Superior temporal gyrus (tissue), 1 donor: Measurements from ENCODE around the gene SERPINB7.

Source experiments
- DNase-seq: peaks from one replicate; pipeline ENCODE4 v3.0.0-alpha.2; 2016; ENCODE audit errors: extremely low spot score

The SERPINB7 gene

DNA sequence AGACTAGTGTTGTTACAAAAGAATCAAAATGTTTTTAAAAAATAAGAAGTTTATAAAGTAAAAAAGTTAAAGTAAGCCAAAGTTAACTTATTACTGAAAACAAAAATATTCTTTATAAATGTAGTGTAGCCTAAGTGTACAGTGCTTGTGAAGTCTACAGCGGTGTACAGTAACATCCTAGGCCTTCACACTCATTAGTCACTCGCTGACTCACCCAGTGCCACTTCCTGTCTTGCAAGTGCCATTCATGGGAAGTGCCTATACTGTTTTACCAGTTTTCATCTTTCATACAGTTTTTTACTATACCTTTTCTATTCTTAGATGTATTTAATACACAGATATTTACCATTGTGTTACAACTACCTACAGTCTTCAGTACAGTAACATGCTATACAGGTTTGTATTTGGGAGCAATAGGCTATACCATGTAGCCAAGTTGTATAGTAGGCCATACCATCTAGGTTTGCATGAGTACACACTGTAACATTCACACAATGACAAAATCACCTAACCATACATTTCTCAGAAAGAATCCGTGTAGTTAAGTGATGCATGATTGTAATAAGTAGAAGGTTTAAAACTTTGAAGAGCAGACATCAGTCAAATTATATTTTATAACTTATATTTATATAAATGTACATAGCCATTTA is 13.4 kb downstream of the SERPINB7 start:
- DNase-seq: no peak

DNA sequence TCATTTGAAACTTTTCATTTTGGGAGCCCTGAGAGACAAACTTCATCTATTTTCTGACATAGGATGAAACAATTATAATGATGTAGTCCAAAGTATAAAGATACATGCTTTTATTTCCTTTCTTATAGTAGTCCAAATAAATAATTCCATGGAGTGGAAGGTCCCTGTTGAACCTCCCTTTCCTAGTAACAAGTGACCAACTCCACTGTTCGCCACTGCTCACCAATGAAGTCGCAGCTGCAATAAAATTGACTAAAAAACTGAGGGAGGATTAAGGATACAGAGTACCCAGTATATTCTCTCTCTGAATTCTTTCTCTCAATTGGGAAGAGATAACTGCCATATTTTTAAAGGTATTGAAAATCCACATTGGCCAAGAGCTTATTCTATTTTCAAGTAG is 14.1 kb downstream of the SERPINB7 start:
- DNase-seq: no peak

DNA sequence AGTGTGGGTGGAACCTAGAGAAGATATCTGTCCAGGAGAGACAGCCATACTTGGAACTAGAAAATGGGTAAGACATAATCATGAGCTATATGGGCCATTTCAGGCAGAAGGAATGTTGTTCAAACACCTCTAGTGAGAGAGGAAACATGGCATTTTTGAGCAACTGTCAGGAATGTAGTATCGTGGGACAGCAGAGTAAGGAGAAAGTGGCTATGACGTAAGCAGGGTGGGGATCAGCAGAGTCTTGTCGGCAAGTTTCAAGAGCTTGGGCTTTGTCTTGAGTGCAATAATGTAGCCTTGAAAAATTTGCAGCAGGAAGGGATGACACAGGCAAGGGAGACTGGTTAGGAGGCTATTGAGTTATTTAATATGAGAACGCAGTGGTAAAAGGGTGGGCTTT is 20.4 kb downstream of the SERPINB7 start:
- DNase-seq: no peak

DNA sequence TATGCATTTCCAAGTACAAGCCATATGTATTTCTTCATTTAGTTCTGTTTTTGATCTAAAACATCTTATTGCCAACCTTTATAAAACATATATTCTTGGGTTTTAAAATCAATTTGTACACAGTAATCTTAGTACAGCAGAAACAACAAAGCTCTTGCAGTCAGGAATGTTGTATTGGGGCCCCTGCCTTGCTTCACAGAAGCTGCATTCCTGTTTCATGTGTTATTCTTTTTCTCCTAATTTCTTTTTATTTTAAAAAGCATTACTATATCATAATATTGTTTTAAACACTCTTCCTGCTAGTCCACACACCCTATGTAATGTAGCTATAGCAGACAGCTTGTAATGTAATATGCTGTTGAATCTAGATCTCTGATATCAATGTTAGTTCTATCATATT is 24.0 kb downstream of the SERPINB7 start:
- DNase-seq: no peak

DNA sequence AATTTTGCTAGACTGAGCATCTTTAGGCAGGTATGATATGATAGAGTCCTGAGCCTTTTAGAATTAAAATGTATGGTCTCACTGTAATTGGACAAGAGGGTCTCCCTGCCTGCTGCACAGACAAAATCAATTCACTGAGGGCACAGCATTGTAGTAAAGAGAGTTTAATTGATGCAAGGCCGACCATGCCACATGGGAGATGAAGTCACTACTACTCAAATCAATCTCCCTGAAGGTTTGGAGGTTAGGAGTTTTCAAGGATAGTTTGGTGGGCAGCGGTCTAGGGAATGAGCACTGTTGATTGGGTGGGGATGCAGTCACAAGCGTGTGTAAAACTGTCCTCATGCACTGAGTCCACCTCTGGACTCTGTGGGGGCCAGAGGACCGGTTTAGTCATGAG is 26.1 kb downstream of the SERPINB7 start:
- DNase-seq: no peak

DNA sequence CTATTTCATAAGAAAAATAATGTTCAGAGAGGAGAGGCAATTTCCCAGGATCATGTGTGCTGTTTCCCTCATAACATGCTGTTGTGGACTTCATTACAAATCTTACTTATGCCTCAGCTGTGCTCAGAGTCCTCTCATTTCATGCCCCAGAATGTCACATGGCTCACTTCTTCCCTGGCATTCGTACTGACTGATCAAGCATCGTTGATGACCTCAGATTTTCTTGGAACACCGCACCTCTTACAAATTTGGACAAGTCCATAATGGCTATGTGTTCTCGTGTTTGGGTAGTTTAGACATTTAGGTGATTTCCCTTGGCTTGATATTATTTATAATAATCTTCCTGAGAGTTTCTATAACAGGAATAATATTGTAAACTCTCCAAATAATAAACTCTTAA is 32.9 kb downstream of the SERPINB7 start:
- DNase-seq: no peak

DNA sequence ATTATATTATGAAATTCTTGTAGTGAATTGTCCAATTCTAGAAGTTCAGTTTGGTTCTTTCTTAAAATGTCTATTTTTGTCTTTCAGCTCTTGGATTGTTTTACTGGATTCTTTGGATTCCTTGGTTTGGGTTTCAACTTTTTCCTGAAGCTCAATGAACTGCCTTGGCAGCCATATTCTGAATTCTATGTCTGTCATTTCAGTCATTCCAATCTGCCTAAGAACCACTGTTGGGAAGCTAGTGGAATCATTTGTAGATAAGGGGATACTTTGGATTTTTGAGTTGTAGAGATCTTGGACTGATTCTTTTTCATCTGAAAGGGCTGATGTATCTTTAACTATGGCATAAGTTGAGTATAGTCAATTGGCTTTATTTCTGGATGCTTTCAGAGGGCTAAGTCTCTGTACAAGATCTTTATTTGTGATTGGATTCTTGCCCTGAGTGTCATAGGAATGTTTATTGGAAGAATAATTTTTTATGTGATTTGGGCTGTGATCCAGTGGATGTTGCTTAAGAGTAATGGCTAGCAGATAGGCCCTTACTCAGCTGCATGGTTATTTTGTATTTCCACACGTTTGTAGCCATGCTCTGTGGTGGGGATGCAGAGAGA is 42.3 kb downstream of the SERPINB7 start:
- no peak for DNase-seq

DNA sequence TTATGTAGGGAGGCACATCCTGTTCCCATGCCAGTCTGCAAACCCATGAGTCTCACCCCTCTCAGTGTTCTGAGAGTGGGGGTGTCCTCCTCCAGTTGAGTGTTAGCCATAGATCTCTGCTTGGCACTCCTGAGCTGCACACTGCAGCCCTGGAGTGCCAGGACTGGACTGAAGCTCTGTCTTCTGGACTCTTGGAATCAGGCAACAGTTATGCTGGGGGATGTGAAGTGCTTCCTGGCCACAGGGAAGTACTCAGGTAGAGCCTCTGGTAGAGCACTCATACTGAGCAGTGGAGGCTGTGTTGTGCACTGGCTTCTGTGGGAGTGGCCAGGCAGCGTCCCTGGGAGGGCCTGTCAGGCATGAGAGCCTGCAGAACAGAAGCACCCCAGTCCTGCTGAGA is 43.0 kb downstream of the SERPINB7 start:
- DNase-seq: no peak

DNA sequence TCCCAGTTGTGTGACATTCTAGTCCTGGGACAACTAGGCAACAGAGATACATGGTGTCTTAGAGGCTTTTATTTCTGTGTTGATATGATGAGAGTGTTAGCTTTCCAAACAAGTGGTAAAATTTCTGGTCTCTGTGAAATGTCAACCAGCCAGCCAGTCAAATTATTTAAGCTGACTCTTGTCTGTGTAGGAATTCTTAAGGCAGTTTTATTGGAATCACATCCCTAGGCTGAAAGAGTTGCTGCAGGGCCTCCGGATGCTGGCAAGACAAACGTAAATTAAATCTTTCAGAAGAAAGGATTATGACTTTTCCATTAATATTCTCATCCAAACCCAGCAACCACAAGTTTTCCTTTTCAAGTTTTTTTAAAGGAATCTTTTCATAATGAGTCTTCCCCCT is 44.6 kb downstream of the SERPINB7 start:
- no peak for DNase-seq

DNA sequence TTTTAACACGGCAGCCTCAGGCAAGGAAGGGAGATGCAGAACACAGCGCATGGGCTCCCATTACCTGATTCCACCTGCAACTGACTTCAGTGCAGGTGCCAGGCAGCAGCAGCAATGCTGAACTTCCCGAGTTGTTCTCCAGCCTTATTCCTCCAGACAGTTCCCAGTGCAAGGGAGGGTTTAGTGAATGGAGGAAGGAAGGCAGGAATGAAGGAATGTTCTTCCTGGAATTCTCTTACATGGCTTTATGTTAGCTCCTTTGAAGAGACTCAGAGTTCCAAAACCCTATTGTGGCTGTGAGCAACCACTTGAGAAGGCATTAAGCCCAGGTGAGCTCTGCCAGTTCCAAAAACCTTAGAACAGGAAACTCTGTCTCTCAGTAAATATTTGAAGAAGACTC is 45.5 kb downstream of the SERPINB7 start:
- no peak for DNase-seq

DNA sequence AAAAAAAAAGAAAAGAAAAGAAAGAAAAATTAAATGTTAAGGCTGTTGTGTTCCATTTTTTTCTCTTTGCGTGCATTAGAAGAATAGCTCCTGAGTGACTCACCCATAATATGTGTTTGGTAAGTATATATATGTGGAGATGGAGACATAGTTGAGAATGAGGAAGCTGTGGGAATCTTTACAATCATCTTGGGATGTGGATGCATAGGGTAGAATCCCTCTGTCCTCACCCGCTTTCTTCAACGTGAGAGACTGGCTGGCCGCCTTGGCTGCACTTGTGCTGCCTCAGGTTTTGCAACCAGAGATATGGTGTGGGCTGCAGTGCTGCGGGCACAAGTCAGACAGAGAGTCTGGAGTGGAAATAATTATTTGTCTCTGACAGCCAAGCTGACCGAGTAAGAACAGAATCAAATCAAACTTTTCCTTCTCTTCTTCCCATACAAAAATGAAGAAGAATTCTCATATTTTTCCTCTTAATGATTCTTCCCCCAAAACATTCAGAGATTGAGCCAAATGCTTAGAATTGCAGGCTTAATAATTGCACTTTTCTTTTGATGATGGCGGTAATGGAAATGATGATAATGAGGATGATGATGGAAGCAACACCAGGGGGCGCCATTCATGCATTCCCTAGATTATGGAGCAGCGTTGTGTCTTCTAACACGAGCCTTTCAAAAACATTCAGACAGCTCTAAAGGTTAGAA is 48.5 kb downstream of the SERPINB7 start:
- peak; percentile 56 for DNase-seq

DNA sequence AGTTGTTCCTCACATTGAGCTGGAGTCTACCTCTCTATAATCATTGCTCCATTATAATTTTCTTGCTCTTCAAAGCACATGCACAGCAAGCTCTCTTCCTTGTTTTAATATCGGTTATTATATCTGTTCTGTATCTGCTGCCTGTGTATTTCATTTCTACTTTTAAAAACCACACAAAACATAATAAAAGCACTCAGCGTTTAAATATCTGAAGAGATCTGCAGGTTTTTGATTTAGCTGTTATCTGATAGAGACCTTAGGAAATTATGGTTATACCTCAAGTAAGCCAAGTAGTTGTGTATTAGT is 49.0 kb downstream of the SERPINB7 start:
- no peak for DNase-seq

DNA sequence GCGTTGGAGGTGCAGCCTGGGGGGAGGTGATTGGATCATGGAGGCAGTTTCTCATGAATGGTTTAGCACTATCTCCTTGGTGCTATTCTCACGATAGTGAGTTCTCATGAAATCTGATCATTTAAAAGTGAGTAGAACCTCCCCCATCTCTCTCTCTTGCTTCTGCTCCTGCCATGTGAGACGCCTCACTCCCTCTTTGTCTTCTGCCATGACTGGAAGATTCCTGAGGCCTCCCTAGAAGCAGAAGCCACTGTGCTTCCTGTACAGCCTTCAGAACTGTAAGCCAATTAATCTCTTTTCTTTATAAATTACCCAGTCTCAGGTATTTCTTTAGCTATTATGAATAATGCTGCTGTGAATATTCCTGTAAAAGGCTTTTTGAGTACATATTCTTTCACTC is 52.9 kb downstream of the SERPINB7 start:
- DNase-seq: no peak

DNA sequence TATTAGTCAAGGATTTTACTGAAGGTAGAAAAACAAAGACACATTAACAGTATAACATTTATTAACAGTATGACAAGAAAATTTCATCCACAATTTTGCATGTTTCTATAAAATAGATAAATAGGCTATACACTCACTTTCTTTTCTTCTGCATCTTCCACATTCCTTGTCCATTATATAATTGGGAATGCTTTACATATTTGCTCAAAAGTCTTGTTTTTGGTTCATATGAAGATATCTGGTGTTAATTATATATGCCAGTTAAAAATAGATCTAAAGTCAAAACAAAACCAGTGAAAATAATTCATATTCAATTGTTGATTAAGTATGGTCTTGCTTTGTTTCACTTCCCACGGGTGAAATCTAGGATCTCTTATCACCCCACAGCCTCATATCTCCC is 53.4 kb downstream of the SERPINB7 start:
- DNase-seq: no peak

DNA sequence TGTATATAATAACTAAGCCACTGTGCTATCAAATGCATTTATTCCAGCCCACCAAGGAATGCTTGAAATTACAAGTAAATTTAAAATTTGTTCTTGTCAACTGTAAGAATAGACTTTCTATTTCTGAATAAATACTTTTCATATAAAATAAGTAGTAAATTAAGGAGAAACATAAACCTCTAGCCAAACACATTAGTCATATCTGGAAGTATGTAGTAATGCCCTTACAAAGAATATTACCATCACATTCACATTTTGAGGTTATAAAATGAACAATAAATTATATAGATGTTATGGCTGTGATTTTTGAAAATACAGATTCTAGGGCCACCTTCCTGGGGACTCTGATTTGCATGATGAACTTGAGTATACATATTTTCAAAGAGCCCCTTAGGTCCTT is 54.7 kb downstream of the SERPINB7 start:
- DNase-seq: no peak

DNA sequence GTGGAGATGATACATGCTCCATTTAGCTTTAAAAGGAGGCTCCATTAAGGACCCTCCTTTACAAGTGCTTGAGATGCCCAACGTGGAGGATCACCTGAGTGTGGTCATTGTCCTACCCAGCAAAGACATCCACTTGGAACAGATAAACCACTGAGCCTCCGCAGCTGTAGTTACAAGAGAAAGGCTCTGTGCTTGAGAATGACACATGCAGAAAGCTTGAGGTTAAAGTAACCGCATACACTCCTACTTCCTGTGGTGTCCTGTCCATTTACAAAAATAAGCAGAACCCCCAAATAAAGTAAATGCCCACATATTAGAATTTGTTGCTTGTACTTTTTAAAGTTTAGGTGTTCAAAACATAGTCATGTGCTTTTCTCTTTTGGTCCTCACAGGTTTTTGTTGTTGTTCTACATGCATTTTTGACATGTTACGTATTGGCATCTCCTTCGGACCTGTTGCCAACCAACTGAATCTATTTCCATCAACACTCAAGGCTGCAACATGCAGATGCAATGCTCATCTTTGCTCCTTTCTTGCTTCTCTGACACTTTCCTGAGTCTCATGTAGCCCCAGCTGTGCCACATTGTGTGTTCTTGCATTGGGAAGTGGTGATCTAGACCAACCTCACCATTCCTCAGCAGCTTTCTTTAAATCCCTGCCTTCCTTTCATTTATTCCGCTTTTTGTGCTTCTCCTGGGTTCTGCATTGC is 56.0 kb downstream of the SERPINB7 start:
- no peak for DNase-seq

DNA sequence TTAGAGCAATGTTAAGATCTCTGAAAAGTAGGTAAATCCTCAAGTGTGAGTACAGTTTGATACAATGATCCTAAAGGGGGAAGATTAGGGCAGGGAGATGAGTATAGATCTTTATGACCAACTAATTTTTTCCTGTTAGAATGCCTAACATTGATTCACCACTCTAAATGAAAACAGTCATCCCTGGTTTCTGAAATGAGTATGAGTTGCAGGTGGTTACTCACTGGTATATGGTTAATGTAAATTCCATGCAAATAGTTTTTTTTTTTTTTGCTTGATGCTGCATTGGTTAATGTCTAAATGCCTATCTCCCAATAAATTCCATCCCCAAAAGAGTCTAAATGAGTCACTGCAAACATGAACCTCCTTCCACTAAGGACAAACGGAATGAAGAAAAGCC is 57.3 kb downstream of the SERPINB7 start:
- DNase-seq: no peak

DNA sequence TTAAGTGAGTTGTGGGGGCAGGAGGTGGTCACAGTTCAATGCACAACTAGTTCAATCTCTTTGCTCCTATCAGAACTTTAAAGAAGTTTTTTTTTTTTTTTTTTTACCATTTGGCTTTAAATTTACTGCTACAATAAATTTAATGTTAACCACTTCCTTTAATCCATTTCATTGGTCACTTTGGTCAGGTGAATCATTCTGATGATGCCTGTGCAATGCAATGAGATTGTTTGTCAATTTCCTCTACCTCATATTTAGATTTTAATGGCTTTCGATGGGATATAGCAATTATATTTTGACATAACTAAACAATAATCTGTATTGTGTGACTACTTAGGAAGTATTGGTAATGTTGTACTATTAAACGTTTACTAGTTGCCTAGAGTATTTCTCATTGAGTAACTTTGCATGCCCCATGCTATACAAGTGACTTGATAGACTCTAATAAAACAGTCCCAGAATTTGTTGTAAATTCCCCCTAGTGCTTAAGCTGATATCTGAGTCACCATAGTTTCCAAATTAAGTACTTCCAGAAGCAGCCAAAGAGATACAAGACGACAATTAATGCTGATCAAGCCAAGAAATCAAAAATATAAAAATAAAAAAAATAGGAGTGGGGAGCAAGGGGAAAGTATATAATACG is 59.4 kb downstream of the SERPINB7 start:
- no peak for DNase-seq

DNA sequence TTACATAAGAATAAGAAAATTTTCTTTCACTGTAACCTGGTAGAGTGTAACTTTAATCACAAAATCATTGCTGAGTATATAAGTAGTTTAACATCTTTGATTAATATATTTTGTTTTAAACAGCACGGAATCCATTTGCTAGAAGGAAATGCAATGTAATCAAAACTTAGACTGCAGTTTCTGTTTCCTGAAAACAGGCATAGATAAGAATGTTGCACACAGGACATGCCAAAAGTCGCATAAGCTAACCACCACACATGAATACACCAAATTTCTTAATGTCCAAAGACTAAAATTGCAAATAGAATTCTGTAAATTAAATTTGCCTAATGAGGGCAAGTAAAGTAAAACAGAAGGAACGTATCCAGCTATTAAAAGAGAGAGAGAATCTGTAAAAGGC is 61.2 kb downstream of the SERPINB7 start:
- DNase-seq: no peak

DNA sequence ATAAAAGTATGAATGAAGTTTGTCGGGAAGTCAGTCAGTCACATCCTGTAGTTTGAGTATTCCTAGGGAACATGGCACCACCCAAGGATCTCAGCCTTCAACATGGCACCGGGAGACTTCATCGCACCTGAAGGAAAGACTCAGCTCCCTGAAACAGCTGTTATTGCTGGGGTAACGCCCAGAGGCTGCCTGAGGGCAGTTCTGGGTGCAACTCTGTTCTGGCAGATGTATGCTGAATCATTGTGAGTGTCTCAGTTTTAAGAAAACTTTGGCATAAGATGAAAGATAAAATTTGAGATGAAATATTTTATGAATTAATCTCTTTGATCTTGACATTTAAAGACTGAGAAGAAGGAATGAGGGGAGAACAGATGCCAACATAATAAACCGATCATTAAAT is 62.4 kb downstream of the SERPINB7 start:
- no peak for DNase-seq

DNA sequence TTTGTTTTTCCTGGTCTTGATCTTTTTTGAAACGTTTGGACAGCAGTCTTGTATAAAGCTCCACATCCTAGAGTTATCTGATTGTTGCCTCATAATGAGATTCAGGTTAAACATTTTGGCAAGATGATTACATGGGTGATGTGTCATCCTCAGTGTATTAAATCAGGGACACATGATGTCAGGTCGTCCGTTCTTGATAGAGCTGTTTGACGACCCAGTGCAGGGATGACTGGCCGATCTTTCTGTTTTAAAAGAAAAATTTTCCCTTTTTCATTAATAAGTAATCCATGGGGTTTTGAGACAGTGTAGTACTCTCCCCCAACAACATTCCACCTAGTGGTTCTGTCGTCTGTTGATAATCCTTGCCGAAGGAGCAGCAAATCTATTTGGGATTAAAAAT is 67.8 kb downstream of the SERPINB7 start:
- DNase-seq: no peak

DNA sequence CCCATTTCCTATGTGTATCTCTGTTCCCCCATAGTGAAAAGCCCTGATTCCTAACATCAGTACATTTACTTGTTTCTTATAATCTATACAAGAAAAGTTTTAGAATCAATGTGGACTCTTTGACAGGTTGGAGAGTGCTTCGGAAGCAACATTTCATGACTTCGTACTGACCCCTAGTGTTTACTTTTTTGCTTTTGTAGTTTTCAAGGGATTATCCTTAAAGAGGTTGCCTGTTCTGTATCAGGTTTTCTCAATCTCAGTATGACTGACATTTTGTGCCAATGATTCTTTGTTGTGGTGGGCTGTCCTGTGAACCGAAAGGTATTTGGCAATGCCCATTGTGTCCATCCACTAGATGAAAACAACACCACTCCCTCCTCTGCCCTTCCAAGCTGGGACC is 69.0 kb downstream of the SERPINB7 start:
- DNase-seq: peak; percentile 53
